Stimulated activated CD4-positive, alpha-beta T cell treated with anti-CD3 and anti-CD28 coated beads, TNF-alpha, amount 100 ng/mL, for 1 hour (primary cell): Measurements from ENCODE around the gene DLX4.

Source experiments
- DNase-seq, 3 donors: peaks; one replicate each; pipeline ENCODE4 v3.0.0-alpha.2; 2020; ENCODE audit warnings: low read depth in 3 of 3, low spot score in 1 of 3

The DLX4 gene

DNA sequence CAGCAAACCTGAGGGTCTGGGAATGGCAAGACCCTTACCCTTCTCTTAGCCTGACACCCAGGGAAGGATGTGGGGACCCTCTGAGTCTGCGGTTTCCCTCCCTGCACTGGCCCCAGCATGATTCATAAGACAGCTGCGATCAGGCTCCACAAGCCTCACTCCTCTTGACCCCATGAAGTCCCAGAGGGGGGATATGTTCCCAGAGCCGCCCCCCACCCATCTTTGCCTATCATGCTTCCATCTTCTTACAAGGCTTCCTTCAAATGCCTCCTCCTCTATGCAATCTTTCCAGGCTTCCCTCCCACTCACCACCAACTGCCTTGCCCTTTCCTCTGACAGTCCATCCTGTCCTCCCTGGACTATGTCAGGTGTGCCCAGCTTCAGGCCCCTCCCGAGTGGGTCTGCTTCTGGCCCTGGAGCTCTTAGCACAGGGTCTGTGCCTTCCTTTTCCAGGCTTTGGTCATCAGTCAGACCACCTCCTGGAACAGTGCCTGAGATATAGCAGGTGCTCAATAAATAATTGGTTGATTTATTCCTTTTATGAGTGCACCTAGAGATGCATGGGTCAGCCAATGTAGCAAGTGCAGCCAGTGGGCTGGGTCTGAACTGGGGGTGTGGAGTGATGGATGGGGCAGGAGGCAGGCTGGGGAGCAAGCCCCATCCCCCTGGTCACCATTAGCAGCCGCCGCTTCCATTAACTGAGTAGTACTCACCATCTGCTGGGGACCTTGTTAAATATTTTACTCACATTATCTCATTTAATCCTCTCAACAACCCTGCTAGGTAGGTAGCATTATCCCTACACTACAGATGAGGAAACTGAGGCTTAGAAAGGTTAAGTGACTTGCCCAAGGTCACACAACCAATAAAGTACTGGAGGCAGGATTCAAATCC is 17.7 kb downstream of the DLX4 start:
- DNase-seq, result no peak

DNA sequence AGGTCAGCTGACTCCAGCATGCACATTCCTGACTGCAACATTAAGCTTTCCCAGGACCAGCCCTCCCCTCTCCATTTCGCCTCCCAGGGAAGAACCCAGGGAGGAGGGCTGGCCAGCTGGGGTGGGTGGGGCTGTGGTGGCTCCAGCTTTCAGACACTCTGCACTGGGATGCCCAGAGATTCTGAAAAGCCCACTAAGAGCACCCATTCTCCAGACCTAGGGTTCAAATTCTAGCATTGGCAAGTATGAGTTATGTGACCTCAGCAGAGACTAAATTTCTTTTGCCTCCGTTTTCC is 18.2 kb downstream of the DLX4 start:
- no peak for DNase-seq

DNA sequence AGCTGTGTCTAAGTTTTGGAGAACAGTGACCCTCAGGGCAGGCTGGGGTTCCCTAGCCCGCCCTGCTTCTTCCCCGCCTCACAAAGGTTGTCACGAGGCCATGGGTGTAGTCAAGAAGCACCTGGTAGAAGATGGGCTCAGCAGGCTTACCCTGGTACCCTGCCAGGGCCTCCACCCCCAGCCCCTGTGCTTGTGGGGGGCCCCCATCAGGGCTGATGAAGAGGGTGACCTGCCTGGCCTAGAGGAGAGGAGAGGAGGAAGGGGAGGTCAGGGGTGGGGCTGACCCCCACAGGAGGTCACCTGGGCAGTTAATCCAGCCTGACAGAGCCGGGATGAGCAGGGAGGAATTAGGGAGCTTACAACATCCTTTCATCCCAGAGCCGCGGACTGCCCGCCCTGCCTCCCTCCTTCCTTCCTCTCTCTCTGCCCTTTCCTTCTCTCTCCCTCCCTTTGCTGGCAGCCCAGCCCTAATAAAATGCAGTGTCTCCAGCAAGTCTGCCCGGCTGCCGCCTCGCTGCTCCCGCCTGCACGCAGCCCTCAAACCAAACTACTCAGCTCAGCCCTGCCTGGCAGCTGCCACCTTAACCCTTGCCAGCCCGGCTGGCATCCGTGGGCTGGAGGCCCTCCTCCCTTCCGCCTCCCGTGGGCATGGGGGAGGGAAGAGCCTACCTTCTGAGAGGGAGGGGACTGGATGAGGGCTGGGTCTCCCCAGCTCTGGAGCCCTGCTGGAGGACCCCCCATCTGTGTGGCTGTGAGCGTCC is 18.9 kb downstream of the DLX4 start:
- DNase-seq, result no peak

DNA sequence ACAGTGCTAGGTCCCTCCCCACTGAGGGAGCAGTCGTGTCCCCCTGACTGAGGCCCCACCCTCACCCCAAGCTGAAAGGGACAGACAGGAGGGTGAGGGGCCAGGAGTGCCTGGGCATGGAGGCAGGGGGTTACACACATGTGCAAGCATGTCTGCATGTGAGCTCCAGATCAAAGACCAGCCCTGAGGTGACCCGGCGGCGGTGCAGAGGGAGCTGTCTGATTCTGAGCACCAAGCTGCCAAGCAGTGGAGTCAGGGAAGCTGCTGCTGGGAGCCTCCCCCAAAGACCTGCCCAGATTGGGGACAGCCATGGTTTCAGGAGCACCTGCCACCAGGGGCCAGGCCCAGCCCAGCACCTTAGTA is 20.5 kb downstream of the DLX4 start:
- DNase-seq, result no peak

GRCh38 chr17:49990331-49990730 is 21.3 kb downstream of the DLX4 start:
- no peak for DNase-seq

DNA sequence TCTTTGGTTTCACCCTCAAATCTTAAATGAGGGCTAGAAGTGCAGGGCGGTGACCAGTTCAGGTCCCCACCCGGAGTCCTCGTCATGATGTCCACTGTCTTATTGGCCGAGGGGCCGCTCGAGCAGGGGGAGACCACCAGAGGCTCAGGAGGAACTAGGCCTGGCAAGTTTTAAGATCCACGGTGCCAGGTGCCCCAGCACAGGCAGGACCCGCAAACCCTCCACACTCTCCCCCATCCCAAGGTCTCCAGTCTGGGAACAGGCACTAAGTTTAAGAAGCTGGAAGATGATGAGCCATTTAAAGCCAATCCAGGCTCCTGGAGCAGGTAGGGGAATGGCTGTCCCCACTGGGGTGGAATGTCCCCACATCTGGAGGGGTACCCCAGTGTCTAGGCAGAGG is 21.9 kb downstream of the DLX4 start:
- DNase-seq, result no peak

- no peak for DNase-seq
Observed at GRCh38 chr17:49991409-49991808, 22.4 kb downstream of the DLX4 start.

GRCh38 chr17:49992191-49992932 is 23.4 kb downstream of the DLX4 start:
- DNase-seq, result no peak

- DNase-seq, result no peak
Observed at GRCh38 chr17:49992933-49993422, 24.0 kb downstream of the DLX4 start.

GRCh38 chr17:49993423-49994060 is 24.6 kb downstream of the DLX4 start:
- no peak for DNase-seq

DNA sequence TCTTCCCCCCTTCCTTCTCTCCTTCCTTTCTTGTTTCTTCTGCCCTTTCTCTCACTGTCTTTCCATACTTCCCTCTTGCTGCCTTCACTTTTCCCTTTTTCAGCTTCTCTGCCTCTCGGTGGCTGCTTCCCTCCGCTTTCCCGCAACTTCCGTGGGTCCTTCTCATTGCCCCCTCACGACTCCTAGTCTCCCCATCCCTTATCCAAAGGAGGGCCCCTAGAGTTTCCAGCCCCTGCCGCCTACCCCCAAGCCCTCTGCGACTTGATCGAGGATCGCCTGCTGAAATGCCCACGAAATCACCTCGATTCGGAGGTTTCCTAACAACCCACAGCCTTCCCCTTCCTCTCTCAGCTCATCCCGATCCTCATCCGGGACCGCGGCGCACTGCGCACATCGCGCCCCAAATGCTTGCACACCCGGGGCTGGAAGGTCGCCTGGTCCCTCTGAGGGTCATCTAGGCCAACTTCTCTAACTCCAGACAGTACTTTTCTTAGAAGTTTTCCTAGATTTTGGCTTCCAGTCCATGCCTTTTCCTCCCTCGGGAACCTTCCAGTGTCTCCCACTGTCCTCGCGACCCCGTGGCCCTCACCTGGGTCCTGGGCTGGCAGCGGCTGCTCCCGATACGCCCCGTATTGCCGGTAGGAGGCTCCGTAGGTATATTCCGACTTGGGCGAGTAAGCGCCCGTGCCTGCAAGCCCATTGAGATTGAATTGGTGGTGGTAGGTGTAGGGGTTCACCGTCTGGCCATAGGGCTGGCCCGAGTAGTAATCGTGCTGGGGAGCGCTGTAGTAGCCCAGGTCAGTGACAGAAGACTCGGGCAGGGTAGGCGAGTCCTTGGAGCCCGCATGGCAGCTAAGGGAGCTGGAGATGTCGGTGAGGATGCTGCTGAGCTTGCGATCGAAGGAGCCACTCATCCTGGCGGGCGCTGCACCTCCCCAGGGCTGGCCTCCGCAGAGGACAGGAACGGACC is 25.4 kb downstream of the DLX4 start:
- DNase-seq, result no peak

DNA sequence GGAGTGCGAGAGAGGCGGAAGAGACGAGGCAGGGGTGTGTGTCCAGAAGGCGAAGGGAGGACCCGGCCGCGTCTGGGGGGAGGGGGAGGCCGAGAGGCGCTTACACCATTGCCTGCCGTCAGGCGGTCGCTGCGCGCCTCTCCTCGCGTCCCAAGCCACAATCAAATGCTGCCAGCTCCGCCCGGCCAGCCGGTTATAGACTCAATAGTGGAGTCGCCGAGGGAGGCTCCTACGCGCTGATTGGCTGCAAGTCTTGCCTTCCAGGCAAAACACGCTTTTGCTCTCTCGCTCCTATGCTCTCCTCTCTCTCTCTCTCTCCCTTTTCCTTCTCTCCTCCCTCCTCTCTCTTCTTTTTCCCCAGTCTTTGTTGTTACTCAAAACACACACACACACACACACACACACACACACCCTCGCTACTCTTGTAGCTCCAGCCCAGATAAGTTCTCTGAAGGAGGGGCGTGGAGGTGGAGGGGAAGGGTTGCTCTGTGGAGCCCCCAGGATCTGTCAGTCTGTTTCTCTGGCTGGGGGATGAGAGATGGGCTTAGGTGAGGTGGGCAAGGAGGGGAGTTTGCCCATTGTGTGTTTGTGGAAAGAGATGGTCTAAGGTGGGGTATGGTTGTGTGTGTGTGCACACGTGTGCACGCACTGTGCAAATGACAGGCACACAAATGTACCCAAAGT is 26.2 kb downstream of the DLX4 start, which contains the start of gene DLX3:
Gene DLX3, minus strand, starts transcription at position 170 of the 684 bp plus-strand sequence. CDS start 226 bp downstream, outside the sequence.
- no peak for DNase-seq

DNA sequence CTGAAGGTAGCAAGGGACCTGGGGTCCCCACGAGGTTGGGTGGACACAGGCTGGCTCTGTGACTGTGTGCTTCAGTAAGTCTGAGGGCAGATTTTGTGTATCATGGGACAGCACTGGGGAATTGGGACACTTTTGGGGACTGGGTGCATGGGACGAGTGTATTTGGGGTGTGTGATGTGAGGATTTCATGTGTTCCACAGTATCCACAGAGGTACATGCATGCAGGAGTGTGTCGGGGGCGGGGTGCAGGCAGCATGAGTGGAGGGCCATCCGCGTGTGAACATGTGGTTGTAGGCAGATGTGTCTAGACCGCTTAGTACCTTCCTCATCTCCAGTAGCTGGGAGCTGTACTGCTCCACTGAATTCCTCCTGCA is 27.1 kb downstream of the DLX4 start:
- DNase-seq, result no peak

- peak in 2 of 3 donors; percentile 41 to 72 for DNase-seq
Observed at GRCh38 chr17:49996495-49997300, 27.7 kb downstream of the DLX4 start.

DNA sequence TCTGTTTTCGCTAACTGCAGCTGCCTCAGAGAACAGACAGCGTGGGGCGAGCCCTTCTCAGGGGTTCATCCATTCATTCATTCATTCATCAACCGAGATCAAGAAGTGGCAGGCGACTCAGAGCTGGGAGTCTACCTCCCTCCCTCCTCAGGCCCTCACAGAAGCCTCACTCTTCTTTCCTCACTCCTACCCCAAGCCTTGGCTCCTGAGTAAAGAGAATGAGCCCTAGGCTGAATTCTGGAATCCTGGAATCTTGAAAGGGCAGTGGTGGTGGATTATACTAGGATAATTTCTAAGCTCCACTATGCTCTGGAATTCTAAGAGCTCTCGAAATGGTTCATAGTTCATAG is 28.3 kb downstream of the DLX4 start:
- DNase-seq, result no peak

DNA sequence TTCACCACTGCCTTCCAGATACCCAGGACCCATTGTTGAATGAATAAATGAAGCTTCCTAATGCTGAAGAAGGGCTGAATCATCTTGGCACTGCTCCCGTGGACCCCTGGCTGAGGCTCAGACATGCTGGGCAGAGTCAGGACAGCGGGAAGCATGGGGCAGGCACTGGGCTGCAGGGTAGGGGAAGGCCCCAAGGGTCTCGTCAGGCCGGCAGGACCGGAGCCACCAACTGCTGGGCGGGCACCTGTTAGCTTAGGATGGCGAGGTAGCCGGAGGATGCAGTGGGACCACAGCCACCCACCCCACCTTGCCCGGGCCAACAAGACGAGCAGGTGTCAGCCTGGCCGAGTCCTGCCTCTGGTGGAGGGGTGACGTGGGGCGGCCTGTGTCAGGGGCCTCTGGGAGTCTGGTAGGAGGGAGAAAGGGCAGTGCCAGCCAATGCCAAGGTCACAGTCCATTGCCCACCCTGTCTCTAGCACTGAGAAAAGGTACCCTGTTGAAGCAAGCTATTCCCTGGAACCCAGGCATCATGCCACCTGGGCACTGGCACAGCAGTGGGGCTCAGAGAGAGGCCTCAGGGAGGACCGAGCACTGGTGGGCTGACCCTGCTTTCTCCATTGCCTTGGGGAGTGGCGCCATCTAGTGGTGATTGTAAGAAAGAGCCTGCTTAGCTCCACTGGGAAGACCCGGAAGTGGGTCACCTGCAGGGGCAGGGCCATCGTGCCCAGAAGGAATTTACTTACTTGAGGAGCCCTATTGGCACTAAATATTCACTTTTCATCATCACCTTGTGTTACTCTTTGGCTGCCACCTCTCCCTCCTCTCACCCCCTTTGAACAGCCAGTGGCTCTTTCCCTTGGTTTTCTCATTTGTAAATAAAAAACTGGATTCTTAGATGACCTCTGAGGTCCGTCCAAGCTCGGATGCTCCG is 29.0 kb downstream of the DLX4 start:
- DNase-seq, result peak; percentile 60 to 67 (median 61)

DNA sequence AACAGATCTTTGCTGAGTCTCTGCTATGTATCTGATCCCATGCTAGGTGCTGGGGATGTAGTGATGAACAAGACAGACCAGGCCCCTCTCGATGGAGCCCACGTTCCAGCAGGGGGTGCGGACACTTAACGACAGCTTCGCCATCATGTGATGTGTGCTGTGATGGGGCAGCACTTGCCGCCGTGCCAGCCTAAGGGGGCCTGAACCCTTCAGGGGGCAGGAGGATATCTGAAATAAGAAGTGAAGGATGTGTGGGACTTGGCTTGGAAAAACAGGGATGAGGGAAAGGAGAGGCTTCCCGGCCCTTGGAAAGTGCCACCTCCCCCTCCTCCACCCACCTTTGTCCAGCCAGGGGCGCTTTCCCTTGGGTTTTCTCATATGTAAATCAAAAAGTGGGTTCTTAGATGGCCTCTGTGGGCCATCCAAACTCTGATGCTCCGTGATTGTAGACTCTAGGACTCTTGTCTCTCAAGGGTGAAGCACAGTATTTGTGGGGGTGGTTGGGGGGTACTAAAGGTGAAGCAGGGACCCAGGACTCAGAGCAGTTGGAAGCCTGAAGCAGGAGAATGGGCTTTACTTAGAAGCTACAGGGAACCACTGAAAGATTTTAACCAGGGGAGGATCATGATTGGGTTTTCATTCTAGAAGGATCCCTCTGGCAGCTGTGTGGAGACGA is 30.0 kb downstream of the DLX4 start:
- DNase-seq, result no peak
